Activated T-helper 1 cell treated with Interleukin-2 at 50 U/mL for 16 hours (primary cell): ENCODE data around the gene PITX2.

Experiments used
- DNase-seq: peaks from one replicate; pipeline ENCODE4 v3.0.0-alpha.2; 2020; ENCODE audit warnings: low read depth

Gene PITX2

DNA sequence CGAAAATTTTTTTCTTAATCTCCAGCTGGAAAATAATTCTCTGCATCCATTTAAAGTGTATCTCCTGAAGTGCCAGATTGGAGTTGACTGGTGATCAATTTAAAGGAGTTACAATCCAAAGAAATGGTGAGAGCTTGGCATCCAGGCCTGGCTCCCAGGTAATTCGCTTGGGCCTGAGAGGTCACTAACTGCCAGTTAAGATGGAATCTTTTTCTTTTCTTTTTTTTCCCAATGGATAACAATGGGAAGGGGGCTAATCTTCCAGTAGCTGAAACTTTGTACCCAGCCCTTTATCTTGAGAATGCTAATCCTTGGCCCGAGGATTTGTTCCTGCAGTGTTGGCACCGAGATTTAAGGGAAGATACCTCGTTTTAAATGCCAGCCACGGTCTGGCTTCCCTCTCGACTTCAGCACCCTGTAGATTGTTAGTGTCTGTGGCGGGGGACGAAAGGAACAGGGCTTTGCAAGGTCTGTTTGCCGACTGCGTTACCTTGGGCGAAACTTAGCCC is 13.3 kb upstream of the PITX2 start:
- DNase-seq = no peak

DNA sequence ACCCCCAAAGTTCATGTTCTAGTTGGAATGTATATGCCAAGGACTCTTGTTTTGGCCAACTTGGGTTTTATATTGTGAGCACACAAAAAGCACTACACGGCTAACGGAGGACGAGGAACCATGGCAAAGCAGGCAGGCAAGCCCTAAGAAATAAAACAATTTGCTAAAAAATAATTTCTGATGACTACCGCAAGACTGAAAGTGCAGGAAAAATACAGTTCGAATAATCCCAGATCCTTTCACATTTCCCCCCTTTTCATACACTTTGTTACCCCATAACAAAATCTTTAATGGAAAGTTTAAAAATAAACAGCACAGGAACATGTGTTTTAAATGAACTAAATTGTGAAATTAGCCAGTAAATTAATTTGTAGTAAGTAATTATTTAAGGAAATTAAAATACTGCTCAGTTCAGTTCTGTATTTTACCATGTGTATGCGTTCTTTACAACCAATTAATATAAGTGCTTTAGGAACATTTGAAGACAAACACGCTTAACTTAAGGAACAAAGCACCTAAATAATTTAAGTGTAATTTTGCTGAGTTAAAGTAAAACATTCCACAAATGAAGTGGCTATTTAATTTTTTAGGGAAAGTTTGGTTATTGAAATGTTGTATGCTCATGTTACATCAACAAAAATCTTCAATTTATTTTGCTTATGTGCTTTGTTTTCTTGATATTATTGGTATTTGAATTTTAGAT is 12.4 kb upstream of the PITX2 start:
- no peak for DNase-seq

GRCh38 chr4:110634350-110635162 is 11.7 kb upstream of the PITX2 start:
- DNase-seq = no peak

DNA sequence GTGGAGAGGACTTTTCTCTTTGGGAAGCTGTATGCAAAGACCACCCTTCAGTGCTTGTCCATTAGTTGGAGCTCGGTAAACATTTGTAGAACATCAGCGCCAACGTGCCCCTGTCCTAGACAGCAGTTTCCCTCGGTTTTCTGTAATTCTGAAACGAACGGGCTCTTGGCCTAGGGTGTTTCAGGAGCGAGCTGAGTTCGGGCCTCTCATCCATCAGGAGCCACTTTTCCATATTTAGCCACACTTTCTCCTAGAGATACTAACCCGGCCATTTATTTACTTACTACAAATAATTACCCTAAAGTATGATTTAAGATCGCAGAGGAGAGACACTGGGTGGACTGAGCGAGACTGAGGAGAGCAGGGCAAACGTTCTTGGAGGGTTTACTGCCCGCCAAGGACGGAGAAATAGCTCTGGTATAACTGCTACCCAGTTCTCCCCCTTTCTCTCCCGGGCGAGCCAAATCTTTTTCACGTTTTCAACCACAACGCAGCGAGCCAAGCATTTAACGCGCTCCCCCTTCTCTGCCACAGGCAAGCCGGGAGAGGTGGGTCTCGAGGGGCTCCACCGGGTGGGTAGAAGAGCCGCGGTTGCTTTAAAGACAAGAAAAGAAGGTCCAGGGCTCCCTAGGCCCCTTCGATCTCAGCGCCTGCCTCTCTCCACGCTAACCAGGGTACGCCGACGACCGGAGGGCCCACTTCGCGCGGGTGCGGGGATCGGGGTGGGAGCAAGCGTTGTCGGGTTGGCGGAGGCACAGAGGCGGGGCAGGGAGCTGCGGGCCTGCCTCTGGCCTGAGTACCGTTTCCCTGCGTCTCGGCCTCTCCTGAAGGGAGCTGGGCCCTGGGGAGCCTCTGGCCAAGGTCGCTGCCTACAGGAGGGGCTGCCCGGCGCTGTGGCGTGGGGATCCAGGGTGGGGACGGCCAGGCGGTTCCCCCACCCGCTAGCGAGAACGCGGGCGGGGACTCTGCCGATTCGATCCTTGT is 10.8 kb upstream of the PITX2 start:
- DNase-seq = no peak

- no peak for DNase-seq
Observed at GRCh38 chr4:110632506-110633357, 9.9 kb upstream of the PITX2 start.

DNA sequence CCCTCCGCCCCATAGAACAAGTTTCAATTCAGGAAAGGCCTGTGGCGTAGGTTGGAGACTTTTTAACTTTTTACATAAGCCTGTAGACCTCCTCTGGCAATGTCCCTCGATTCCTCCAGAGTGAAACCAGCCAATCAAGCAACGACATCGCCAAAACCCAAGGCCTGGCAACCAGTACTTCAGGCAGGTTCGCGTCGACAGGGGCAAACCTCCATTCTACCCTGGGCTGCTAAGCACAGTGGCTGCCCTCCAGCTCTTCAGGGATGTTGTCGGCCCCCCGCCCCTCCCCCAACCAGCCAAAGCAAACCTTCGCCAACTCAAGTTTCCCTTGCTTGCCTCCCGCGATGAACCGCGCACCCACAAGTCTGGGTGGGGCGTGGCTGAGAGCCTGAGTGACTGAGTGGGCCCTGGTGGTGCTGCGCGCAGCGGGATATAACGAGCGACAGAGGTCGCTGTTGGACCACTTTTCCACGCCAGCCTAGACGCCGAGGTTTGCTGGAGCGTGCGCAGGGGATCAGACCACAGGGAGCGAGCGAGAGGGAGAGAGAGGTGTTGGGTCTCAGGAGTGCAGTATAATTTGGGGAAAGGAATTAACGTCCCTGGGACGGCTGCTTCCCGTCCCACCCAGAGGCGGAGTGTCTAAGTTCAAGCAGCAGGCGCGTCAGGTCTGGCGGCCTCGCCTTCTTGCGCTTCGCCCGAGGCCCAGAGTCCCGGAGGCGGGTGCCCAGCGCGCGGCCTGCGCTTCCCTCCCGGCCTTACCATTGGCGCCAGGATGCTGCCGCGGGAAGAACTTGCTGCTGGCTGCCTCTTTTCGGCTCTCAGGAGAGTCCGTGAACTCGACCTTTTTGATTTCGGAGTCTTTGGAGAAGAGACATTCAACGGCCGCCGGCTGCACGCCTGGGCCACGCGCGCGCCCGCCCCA is 9.0 kb upstream of the PITX2 start:
- DNase-seq = no peak

GRCh38 chr4:110630688-110631402 is 8.0 kb upstream of the PITX2 start:
- DNase-seq = no peak

GRCh38 chr4:110629780-110630687 is 7.2 kb upstream of the PITX2 start:
- no peak for DNase-seq

GRCh38 chr4:110629214-110629754 is 6.4 kb upstream of the PITX2 start:
- no peak for DNase-seq

GRCh38 chr4:110628663-110629213 is 5.9 kb upstream of the PITX2 start:
- no peak for DNase-seq

- DNase-seq = no peak
Observed at GRCh38 chr4:110627977-110628662, 5.2 kb upstream of the PITX2 start.

GRCh38 chr4:110626532-110627153 is 3.8 kb upstream of the PITX2 start:
- DNase-seq = no peak

- no peak for DNase-seq
Observed at GRCh38 chr4:110625576-110626257, 2.8 kb upstream of the PITX2 start.

DNA sequence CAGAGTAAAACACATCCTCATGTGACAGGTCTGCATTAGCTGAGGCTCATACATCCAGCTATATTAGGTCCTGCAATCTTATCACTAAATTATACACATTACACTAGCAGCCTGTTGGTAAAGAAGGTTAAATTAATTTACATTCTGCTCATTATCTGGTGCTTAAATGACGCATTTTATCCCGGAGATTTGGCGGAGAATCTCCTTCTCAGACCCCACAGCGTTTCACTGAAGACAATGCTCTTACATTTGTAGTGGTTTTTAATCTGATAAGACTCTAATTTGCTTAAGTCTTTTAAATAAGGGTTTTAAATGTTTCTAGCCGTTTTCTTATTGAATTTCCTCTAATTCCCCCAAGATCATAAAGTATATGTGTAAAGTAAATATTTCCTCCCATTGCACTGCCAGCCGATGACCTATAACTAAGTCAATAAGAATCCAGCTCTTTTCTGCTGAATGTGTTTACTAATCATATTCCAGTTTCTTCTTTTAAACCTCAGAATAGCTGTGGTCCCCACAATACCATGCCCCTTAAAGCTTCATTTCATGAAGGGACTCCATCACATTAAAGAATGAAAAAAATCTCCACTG is 2.1 kb upstream of the PITX2 start:
- DNase-seq = no peak

DNA sequence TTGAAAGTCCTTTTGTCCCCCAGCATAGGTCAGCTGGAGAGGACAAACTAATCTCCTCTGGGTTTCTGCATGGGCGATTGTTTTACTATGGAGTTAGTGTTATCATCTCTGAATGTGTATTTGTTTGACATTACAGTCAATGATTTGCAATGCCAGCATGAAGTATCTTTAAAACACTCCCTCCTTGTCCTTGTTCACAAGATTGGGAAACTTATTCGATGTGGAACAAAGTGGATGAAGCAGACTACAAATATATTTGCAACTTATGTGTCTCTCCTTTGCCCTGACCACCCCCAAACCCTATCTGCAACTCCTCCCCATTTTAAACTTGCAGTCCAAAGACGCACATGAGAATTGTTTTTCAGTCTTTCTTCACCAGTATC is 1.5 kb upstream of the PITX2 start:
- no peak for DNase-seq
